ENCODE measurements around the gene CD8A. TPM values are rescaled to one million over a fixed set of nuclear protein-coding genes. Genes with fewer than 3 reads are reported as not detected.

Gene CD8A
- total and polyA plus RNA-seq, 2 of the 8 experiments (the other 6 are each of a cell fraction or from before 2014, with no cell fraction given) = 0.14 to 0.39 TPM

DNA sequence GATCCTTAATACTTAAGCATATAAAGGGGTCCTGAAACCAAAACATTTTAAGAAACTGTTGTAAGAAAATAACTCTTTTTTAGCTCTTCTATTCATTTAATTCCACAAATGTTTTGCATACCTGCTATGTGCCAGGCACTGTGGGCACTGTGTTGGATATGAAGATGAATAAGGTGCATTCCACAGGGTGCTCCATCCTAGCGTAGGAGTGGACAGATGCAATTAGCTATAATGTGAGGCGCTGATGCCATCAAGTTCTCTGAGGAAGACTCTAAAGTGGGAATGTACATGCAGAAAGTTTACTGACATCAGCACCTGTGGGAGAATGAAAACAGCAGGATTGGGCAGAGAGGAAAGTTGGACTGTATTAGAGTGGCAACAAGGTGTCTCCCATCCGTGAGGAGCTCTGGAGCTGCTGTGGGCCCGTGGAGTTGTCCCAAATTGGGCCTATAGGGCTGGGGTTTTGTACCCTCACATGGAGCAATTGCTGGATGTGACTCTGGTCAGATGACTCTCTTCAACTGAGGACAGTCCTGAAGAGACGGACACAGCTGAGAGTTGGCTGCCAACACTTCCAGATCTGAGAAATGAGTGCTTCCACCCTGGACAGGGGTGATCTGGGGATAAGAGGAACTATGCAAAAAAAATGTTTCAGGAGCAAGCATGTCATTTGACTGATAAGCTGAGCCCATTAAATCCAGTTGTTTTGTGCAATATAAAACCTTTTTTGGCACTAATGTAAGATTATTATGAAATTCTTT, 22.3 kb downstream of the CD8A start (continued):
- TF ChIP-seq, protein P1, sequence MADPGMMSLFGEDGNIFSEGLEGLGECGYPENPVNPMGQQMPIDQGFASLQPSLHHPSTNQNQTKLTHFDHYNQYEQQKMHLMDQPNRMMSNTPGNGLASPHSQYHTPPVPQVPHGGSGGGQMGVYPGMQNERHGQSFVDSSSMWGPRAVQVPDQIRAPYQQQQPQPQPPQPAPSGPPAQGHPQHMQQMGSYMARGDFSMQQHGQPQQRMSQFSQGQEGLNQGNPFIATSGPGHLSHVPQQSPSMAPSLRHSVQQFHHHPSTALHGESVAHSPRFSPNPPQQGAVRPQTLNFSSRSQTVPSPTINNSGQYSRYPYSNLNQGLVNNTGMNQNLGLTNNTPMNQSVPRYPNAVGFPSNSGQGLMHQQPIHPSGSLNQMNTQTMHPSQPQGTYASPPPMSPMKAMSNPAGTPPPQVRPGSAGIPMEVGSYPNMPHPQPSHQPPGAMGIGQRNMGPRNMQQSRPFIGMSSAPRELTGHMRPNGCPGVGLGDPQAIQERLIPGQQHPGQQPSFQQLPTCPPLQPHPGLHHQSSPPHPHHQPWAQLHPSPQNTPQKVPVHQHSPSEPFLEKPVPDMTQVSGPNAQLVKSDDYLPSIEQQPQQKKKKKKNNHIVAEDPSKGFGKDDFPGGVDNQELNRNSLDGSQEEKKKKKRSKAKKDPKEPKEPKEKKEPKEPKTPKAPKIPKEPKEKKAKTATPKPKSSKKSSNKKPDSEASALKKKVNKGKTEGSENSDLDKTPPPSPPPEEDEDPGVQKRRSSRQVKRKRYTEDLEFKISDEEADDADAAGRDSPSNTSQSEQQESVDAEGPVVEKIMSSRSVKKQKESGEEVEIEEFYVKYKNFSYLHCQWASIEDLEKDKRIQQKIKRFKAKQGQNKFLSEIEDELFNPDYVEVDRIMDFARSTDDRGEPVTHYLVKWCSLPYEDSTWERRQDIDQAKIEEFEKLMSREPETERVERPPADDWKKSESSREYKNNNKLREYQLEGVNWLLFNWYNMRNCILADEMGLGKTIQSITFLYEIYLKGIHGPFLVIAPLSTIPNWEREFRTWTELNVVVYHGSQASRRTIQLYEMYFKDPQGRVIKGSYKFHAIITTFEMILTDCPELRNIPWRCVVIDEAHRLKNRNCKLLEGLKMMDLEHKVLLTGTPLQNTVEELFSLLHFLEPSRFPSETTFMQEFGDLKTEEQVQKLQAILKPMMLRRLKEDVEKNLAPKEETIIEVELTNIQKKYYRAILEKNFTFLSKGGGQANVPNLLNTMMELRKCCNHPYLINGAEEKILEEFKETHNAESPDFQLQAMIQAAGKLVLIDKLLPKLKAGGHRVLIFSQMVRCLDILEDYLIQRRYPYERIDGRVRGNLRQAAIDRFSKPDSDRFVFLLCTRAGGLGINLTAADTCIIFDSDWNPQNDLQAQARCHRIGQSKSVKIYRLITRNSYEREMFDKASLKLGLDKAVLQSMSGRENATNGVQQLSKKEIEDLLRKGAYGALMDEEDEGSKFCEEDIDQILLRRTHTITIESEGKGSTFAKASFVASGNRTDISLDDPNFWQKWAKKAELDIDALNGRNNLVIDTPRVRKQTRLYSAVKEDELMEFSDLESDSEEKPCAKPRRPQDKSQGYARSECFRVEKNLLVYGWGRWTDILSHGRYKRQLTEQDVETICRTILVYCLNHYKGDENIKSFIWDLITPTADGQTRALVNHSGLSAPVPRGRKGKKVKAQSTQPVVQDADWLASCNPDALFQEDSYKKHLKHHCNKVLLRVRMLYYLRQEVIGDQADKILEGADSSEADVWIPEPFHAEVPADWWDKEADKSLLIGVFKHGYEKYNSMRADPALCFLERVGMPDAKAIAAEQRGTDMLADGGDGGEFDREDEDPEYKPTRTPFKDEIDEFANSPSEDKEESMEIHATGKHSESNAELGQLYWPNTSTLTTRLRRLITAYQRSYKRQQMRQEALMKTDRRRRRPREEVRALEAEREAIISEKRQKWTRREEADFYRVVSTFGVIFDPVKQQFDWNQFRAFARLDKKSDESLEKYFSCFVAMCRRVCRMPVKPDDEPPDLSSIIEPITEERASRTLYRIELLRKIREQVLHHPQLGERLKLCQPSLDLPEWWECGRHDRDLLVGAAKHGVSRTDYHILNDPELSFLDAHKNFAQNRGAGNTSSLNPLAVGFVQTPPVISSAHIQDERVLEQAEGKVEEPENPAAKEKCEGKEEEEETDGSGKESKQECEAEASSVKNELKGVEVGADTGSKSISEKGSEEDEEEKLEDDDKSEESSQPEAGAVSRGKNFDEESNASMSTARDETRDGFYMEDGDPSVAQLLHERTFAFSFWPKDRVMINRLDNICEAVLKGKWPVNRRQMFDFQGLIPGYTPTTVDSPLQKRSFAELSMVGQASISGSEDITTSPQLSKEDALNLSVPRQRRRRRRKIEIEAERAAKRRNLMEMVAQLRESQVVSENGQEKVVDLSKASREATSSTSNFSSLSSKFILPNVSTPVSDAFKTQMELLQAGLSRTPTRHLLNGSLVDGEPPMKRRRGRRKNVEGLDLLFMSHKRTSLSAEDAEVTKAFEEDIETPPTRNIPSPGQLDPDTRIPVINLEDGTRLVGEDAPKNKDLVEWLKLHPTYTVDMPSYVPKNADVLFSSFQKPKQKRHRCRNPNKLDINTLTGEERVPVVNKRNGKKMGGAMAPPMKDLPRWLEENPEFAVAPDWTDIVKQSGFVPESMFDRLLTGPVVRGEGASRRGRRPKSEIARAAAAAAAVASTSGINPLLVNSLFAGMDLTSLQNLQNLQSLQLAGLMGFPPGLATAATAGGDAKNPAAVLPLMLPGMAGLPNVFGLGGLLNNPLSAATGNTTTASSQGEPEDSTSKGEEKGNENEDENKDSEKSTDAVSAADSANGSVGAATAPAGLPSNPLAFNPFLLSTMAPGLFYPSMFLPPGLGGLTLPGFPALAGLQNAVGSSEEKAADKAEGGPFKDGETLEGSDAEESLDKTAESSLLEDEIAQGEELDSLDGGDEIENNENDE (IDR thresholded peaks at IDR 0.05; ENCODE audit: insufficient replicate concordance, low read length) = no peak
- TF ChIP-seq POLR2A (IDR thresholded peaks at IDR 0.05; ENCODE audit: control extremely low read depth in 1 of 2, low read depth in 2 of 2, low read length in 2 of 2) (no peak), JUN (IDR thresholded peaks at IDR 0.05; ENCODE audit: low read depth, low read length) (no peak), HDAC6 (IDR thresholded peaks at IDR 0.05; ENCODE audit: low read depth, low read length) (no peak), SP1 (IDR thresholded peaks at IDR 0.05; ENCODE audit: low read depth, low read length) (no peak), HDAC2 (IDR thresholded peaks at IDR 0.05; ENCODE audit: borderline replicate concordance in 1 of 2, low read depth in 2 of 2, low read length in 2 of 2) (no peak), EGR1 (IDR thresholded peaks at IDR 0.05; ENCODE audit: borderline replicate concordance, low read depth, low read length) (no peak)
- TF ChIP-seq, protein P2, sequence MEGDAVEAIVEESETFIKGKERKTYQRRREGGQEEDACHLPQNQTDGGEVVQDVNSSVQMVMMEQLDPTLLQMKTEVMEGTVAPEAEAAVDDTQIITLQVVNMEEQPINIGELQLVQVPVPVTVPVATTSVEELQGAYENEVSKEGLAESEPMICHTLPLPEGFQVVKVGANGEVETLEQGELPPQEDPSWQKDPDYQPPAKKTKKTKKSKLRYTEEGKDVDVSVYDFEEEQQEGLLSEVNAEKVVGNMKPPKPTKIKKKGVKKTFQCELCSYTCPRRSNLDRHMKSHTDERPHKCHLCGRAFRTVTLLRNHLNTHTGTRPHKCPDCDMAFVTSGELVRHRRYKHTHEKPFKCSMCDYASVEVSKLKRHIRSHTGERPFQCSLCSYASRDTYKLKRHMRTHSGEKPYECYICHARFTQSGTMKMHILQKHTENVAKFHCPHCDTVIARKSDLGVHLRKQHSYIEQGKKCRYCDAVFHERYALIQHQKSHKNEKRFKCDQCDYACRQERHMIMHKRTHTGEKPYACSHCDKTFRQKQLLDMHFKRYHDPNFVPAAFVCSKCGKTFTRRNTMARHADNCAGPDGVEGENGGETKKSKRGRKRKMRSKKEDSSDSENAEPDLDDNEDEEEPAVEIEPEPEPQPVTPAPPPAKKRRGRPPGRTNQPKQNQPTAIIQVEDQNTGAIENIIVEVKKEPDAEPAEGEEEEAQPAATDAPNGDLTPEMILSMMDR (IDR thresholded peaks at IDR 0.05; ENCODE audit: control extremely low read depth in 1 of 3, insufficient read depth in 1 of 3, low read depth in 1 of 3, low read length in 3 of 3) = no peak
